OCI-LY3 (cell line): ENCODE data around the gene MAB21L1.

Experiments used
- H2AFZ ChIP-seq: fragments of 200-600, 300-600 bp; shearing (Covaris generic); 2 replicates; pipeline ENCODE4 v1.6.0; 2014; ENCODE audit warnings: antibody characterized with exemption, low read depth, low read length
- H3K27ac ChIP-seq: fragments of 200-600, 300-600 bp; sonication (generic); 2 replicates; pipeline ENCODE4 v1.5.1; 2014; ENCODE audit warnings: mild to moderate bottlenecking, low read length, moderate library complexity, mixed read lengths
- H3K27me3 ChIP-seq: fragments of 200-600, 300-600 bp; sonication (generic); 2 replicates; pipeline ENCODE4 v1.6.1; 2014; ENCODE audit warnings: low read depth, low read length, mixed read lengths
- H3K36me3 ChIP-seq: fragments of 200-600, 300-600 bp; sonication (generic); replicated peaks from 2 replicates; pipeline ENCODE3; 2014; ENCODE audit warnings: low read depth, low read length, mixed read lengths
- H3K4me1 ChIP-seq: fragments of 300-600, 200-600 bp; sonication (generic); 2 replicates; pipeline ENCODE4 v1.6.1; 2014; ENCODE audit warnings: low read length, mixed read lengths
- H3K4me2 ChIP-seq: fragments of 200-600, 300-600 bp; sonication (generic); 2 replicates; pipeline ENCODE4 v1.6.1; 2014; ENCODE audit warnings: low read length, mixed read lengths
- H3K4me3 ChIP-seq: fragments of 300-600, 200-600 bp; sonication (generic); 2 replicates; pipeline ENCODE4 v1.5.1; 2014; ENCODE audit warnings: antibody characterized with exemption, mild to moderate bottlenecking, low read length, moderate library complexity
- H3K79me2 ChIP-seq: fragments of 300-600, 200-600 bp; shearing (Covaris generic); 2 replicates; pipeline ENCODE4 v1.6.1; 2014; ENCODE audit warnings: mild to moderate bottlenecking, low read length, mixed read lengths
- H3K9ac ChIP-seq: fragments of 300-600, 200-600 bp; shearing (Covaris generic); 2 replicates; pipeline ENCODE4 v1.6.0; 2014; ENCODE audit warnings: mild to moderate bottlenecking, low read length, moderate library complexity
- H3K9me3 ChIP-seq: fragments of 200-600, 300-600 bp; shearing (Covaris generic); 2 replicates; pipeline ENCODE4 v1.6.1; 2014; ENCODE audit warnings: low read length, mixed read lengths; ENCODE audit not compliant: insufficient read depth
- H4K20me1 ChIP-seq: fragments of 200-600, 300-600 bp; sonication (generic); 2 replicates; pipeline ENCODE4 v1.6.1; 2016; ENCODE audit warnings: low read length, mixed read lengths; ENCODE audit not compliant: insufficient read depth
- CTCF ChIP-seq: fragments of 200-600, 300-600 bp; sonication (generic); IDR thresholded peaks from 2 replicates; pipeline ENCODE4 v1.5.1; 2014; ENCODE audit warnings: antibody characterized with exemption, low read length, low read depth
- EZH2phosphoT487 ChIP-seq: fragments of 200-600 bp; shearing (Covaris generic); IDR thresholded peaks from 2 replicates; pipeline ENCODE4 v1.6.1; 2018; ENCODE audit warnings: antibody characterized with exemption, mixed run types, low read depth

MAB21L1 gene

GRCh38 chr13:35498231-35498630, 21.7 kb upstream of the MAB21L1 start:
- Histone ChIP-seq H4K20me1 (no peaks in the 10 kb centered on the region), H3K27me3 (no peaks in the 10 kb centered on the region), H3K36me3 (no peaks in the 10 kb centered on the region), H3K4me2 (no peak overlapping the region), H3K79me2 (no peaks in the 10 kb centered on the region), H2AFZ (no peak overlapping the region), H3K9me3 (no peaks in the 10 kb centered on the region), H3K4me3 (no peak overlapping the region), H3K9ac (no peak overlapping the region), H3K27ac (no peak overlapping the region), H3K4me1 (peaks cover 3% of the 10 kb centered on the region; the same call in 1 of the 2 replicates)
- no peak for TF ChIP-seq CTCF
- TF ChIP-seq EZH2phosphoT487, result no peak

GRCh38 chr13:35496761-35497386, 20.4 kb upstream of the MAB21L1 start:
- Histone ChIP-seq H3K79me2 (no peaks in the 10 kb centered on the region), H3K4me2 (no peak overlapping the region), H3K27me3 (no peaks in the 10 kb centered on the region), H3K9ac (no peak overlapping the region), H4K20me1 (no peaks in the 10 kb centered on the region), H3K27ac (no peak overlapping the region), H3K4me1 (peaks cover 3% of the 10 kb centered on the region; the same call in 1 of the 2 replicates), H3K4me3 (no peak overlapping the region), H3K36me3 (no peaks in the 10 kb centered on the region), H3K9me3 (no peaks in the 10 kb centered on the region), H2AFZ (no peak overlapping the region)
- TF ChIP-seq EZH2phosphoT487 (no peak), CTCF (no peak)

GRCh38 chr13:35496006-35496405, 19.5 kb upstream of the MAB21L1 start:
- Histone ChIP-seq H3K9ac (no peak overlapping the region), H3K4me2 (no peak overlapping the region), H3K79me2 (no peaks in the 10 kb centered on the region), H3K27ac (no peak overlapping the region), H4K20me1 (no peaks in the 10 kb centered on the region), H3K4me3 (no peak overlapping the region), H3K4me1 (peaks cover 3% of the 10 kb centered on the region; the same call in 1 of the 2 replicates), H3K9me3 (no peaks in the 10 kb centered on the region), H3K36me3 (no peaks in the 10 kb centered on the region), H3K27me3 (no peaks in the 10 kb centered on the region), H2AFZ (no peak overlapping the region)
- TF ChIP-seq CTCF, result no peak
- no peak for TF ChIP-seq EZH2phosphoT487

GRCh38 chr13:35489050-35489449, 12.6 kb upstream of the MAB21L1 start:
- no peaks in the 10 kb centered on the region for H4K20me1 ChIP-seq
- H3K9me3 ChIP-seq, result no peaks in the 10 kb centered on the region
- H3K4me3 ChIP-seq, result no peak overlapping the region
- H3K27me3 ChIP-seq, result no peaks in the 10 kb centered on the region
- no peak overlapping the region for H3K9ac ChIP-seq
- no peak overlapping the region for H3K4me2 ChIP-seq
- H2AFZ ChIP-seq, result no peak overlapping the region
- H3K36me3 ChIP-seq, result no peaks in the 10 kb centered on the region
- H3K27ac ChIP-seq, result no peak overlapping the region
- H3K79me2 ChIP-seq, result no peaks in the 10 kb centered on the region
- peaks cover 5% of the 10 kb centered on the region; the same call in 1 of the 2 replicates for H3K4me1 ChIP-seq
- no peak for TF ChIP-seq CTCF
- TF ChIP-seq EZH2phosphoT487, result no peak
